ENCODE data around the gene MSRB3. TPM values are rescaled to one million over a fixed set of nuclear protein-coding genes. Genes with fewer than 3 reads are reported as not detected.

The MSRB3 gene
- total RNA-seq, 1 donor from 2014 or later, result 81.1 TPM

GRCh38 chr12:65324056-65324455 is 45.6 kb downstream of the MSRB3 start:
- DNase-seq (ENCODE audit: low spot score), result no peak

GRCh38 chr12:65324551-65324950 is 46.1 kb downstream of the MSRB3 start:
- no peak for DNase-seq (ENCODE audit: low spot score)

- no peak for DNase-seq (ENCODE audit: low spot score)
These were observed 46.7 kb downstream of the MSRB3 start for GRCh38 chr12:65325183-65325582.

GRCh38 chr12:65326616-65327015 is 48.1 kb downstream of the MSRB3 start:
- DNase-seq (ENCODE audit: low spot score), result no peak

GRCh38 chr12:65327207-65328076 is 49.0 kb downstream of the MSRB3 start:
- no peak for DNase-seq (ENCODE audit: low spot score)

- no peak for DNase-seq (ENCODE audit: low spot score)
These were observed 51.2 kb downstream of the MSRB3 start for GRCh38 chr12:65329721-65330120.

- DNase-seq (ENCODE audit: low spot score), result no peak
These were observed 51.8 kb downstream of the MSRB3 start for GRCh38 chr12:65330331-65330730.

DNA sequence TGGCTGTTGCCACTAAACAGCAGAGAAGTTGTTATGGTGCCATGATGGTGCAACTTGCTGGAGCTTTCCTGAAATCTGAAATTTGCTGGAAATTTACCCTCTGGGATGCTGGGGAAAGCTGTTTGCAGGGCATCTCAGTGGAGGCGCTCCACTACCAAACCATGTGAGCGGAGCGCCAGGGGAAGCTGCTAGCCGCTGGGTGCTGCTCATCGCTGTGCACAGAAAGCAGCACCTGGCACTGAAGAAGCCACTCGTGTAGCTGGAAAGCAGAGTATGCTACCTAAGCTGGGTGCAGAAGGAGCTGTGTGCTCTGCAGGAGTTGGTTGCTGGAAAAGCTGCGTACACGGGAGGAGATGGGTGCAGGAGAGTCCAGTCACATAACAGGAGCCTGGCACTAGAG is 53.0 kb downstream of the MSRB3 start:
- DNase-seq (ENCODE audit: low spot score), result no peak

GRCh38 chr12:65333649-65334048 is 55.2 kb downstream of the MSRB3 start:
- DNase-seq (ENCODE audit: low spot score), result no peak

- DNase-seq (ENCODE audit: low spot score), result no peak
These were observed 56.0 kb downstream of the MSRB3 start for GRCh38 chr12:65334521-65334920.

- no peak for DNase-seq (ENCODE audit: low spot score)
These were observed 56.7 kb downstream of the MSRB3 start for GRCh38 chr12:65335021-65335714.

DNA sequence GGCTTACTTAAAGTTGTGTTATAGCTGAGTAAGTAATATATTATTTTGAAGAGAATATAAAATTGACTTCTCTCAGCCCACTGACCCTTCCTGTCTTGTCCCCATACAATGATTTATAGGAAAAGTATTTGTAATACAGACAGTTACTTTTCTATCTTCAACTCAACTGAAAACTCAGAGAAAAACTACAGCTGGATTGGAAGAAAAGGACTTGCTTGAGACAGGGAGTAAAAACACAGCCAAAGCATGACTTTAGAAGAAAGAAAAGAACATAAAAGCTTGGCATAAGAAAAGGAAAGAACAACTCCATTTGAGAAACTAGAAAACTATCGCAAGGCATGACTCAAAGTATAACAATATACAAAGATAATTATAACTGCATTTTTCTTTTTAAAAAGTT is 57.5 kb downstream of the MSRB3 start:
- no peak for DNase-seq (ENCODE audit: low spot score)

DNA sequence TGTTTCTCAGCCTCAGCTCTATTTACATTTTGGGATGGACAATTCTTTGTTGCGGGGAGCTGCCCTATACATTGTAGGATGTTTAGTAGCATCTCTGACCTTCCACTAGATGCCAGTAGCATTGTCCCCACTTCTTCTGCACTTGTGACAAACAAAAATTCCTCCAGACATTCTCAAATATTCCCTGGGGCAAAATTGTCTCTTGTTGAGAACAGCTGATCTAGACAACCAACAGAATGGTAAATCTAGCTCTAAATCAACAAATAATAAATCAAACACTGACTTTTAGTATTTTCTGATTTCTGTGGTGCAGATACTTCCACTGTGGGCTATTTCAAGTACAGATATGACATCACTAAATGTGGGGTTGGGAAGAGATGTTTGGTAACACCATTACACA is 60.7 kb downstream of the MSRB3 start:
- DNase-seq (ENCODE audit: low spot score), result no peak

DNA sequence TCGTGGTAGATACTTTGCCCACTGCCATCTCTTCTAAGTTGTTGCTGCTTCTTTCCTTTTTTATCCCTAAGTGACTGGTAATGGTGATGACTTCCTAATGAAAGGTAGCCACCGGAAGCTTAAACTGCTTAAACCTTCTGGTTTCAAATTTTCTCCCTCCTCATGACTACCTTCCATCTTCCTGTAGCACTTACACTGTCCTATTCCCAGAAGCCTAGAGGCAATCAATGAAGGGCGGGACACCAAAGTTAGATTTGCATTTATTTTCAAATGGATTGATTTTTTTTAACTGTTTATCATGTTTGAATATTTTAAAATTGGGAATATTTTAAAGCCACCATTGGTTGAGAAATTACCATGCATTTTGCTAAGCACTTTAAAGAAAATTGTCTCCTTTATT is 64.7 kb downstream of the MSRB3 start:
- no peak for DNase-seq (ENCODE audit: low spot score)

DNA sequence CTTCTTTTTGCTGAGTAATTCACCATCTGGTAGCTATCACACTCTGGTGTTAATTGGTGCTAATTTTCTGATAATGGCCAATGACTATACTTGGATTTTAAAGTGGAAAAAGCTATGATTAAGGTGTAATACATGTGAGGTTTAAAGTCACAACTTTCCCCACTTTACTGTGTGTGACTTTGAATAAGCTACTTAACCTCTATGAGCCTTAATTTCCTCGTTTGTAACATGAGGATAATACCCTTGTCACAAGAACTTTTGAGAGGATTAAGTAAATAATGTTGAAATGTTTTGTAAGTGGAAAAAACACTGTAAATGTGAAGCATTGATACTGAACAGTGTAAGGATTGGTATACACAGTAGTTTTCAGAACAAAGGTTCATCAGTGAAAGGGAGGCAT is 65.3 kb downstream of the MSRB3 start:
- DNase-seq (ENCODE audit: low spot score), result no peak

DNA sequence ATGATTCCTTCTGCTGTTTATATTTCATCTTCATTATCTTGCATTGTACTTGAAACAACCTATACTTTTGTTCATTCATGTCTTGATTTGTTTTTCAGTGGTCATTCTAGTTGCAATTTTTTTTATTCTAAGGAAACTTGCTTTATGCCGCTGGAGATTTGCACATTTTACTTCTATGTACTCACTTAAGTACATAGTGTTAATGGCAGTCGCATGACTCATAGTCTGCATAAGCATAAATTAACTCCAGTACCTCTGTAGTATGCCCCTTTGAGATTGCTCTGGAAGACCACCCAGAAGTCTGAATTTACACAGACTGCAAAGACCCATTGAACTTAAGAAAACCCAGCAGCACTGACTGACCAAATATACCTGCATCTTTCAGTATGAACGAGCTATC is 77.0 kb downstream of the MSRB3 start:
- DNase-seq (ENCODE audit: low spot score), result no peak

DNA sequence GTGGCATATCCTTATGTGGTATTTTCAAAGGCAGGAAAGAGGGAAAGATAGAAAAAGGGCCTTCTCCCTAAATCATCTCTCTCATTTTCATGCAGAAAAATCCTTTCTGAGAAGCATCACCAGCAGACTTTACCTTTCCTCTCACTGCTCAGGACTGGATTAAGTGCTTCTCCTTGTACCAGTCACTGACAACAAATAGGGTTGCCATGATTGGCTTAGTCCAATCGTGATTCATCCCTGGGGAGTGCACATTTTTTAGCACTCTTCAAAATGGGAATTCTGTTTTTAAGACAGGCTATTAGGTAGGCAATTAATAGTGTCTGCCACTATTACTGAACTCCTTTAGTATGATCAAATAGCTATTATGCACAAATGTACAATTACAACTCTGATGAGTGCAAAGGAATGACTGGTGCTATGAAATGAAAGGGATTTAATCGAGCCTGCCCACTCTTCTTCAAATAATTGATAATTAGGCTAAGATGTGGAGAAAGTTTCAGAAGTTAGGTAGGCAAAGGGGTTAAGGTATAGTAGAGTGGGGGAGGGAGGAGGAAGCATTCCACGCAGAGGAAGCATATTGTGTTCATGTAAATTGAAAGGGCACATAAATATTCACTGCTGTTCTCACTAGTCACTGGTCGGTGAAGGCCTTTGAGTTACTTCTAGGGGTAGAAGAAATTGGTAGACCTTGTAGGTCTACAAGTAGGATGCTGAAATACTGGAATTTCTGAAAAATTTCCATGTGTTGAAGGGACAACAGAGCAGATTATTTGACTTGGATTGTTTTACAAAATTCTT is 84.0 kb downstream of the MSRB3 start:
- DNase-seq (ENCODE audit: low spot score), result no peak

DNA sequence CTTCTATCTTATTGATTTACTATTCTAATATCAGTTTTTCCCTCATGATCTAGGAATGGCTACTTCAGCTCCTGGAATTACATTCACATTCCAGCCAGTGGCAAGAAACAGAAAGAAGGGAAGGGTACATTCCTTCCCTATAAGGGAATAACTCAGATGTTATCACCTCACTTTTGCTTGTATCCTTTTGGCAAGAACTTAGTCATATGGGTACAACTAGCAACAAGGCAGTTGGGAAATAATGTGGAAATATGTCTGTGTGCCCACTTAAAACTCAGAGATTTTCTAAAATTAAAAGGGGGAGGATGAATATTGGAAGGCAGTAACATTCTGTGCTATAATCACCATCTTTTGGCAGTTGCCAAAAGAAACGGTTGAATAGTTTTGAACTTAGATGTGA is 85.6 kb downstream of the MSRB3 start:
- DNase-seq (ENCODE audit: low spot score), result no peak

DNA sequence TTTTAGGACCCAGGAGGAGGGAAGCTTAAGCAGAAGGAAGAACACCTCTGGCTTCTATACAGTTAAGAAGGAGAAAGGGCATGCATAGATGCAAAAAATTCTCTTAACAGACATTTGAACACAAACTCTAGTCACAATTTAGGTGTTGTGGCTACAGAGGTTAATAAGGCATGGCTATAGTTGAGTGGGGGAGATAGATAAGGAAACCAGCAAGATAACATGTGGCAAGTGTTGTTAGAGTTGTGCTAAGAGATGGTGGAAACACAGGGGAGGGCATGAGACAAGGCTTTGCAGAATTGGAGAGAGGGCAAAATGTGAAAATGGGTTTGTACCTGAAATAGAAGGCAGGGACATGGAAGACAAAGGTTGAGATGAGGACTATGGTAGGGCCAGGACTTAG is 88.9 kb downstream of the MSRB3 start:
- DNase-seq (ENCODE audit: low spot score), result no peak

DNA sequence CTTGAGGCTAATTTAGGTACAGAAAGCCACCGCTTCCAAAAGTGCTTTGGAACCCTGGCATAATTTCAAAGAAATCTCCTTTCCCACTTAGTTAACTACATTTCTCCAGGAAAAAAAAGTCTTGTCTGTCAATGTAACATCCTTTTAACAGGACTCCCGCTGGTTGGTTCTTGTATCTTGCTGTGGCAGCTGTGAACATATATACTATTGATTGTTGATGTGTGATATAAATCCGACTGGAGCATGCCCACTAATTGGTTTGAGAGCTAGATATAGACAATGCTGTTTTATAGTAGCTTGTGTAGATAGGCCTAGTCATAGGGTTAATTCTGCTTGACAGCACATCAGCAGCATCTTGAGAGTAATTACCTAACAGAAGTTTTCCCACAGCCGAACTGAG is 89.6 kb downstream of the MSRB3 start:
- DNase-seq (ENCODE audit: low spot score), result no peak

DNA sequence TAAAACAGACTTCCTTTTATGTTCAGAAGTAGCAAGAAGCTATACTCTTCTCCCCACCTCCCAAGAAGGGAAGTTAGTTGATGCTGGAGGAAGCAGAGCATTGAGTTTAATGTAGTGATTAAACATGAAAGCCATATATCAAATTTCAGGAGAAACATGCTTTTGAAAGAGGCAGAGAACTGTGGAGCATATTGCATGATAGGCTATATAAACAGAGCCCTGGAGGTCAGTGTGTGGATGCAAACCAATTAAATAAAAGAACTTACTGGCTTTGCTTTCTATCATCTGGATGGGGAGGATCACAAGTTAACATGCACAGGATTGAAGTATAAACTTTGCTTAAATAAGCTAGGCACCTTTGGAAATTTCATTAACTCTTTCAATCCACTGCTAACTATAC is 94.1 kb downstream of the MSRB3 start:
- no peak for DNase-seq (ENCODE audit: low spot score)

DNA sequence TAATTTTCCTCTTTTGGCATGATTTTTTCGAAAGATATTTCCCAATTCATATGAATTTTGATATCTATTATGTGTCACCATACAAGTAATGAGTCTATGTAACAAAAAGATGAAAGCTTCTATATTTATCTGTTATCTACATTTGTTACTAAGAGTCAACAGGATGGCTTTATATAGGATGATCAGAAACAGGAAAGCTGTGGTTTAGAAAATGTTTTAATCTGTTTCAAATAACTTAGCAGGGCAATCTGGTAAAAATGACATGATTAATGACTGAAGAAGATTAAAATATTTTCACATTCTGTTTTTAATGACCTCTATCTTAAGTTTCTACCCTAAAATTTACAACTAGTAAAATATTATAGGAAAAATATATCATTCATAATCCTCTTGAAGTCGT is 105.8 kb downstream of the MSRB3 start:
- DNase-seq (ENCODE audit: low spot score), result no peak
